ENCODE results near the gene DNMT1. TPM values are rescaled to one million over a fixed set of nuclear protein-coding genes. Genes with fewer than 3 reads are reported as not detected.

Gene DNMT1
- total RNA-seq, 4 donors from 2014 or later: 20.8 to 51.4 (median 34.8) TPM

DNA sequence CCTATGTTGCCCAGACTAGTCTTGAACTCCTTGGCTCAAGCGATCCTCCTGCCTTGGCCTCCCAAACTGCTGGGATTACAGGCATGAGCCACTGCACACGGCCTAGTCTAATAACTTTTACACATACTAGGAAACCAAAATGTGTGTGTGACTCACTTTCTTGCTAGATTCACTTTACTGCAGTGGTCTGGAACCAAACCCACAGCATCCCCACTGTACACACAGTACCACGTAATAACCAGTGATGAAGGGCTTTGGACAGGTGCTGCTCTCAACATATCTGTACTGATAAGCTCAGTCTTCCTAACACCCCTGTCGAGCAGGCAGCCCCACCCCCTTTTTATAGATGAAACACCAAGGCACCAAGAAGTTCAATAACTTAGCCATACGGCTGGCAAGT lies 5.1 kb downstream of the DNMT1 start:
- Histone ChIP-seq H3K27me3 (no peaks in the 10 kb centered on the region), H3K4me3 (no peak overlapping the region), H3K27ac (replicated peaks in 1 of 4) (no peak overlapping the region), H3K9me3 (no peaks in the 10 kb centered on the region), H3K36me3 (peaks cover 0 to 24% (median 22%) of the 10 kb centered on the region in 4 donors), H3K4me1 (peaks cover 17 to 30% (median 23%) of the 10 kb centered on the region in 4 donors)
- DNase-seq (ENCODE audit: extremely low spot score): no peak
- intact Hi-C loops (cut with DNase I): loop anchor here (5.0 kb wide), 1 partner anchor 58 kb away; no protein-coding TSS in a partner anchor
- 85% methylated on average over 5 of the region's 5 CpGs for WGBS
- no peak for TF ChIP-seq EP300 (IDR thresholded peaks at IDR 0.05)
- no peak for TF ChIP-seq POLR2A (IDR thresholded peaks at IDR 0.05; ENCODE audit: low read depth)
- TF ChIP-seq POLR2AphosphoS5 (IDR thresholded peaks at IDR 0.05): no peak
- TF ChIP-seq, protein P1, sequence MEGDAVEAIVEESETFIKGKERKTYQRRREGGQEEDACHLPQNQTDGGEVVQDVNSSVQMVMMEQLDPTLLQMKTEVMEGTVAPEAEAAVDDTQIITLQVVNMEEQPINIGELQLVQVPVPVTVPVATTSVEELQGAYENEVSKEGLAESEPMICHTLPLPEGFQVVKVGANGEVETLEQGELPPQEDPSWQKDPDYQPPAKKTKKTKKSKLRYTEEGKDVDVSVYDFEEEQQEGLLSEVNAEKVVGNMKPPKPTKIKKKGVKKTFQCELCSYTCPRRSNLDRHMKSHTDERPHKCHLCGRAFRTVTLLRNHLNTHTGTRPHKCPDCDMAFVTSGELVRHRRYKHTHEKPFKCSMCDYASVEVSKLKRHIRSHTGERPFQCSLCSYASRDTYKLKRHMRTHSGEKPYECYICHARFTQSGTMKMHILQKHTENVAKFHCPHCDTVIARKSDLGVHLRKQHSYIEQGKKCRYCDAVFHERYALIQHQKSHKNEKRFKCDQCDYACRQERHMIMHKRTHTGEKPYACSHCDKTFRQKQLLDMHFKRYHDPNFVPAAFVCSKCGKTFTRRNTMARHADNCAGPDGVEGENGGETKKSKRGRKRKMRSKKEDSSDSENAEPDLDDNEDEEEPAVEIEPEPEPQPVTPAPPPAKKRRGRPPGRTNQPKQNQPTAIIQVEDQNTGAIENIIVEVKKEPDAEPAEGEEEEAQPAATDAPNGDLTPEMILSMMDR (IDR thresholded peaks at IDR 0.05): no peak

- Histone ChIP-seq H3K9me3 (no peaks in the 10 kb centered on the region), H3K4me1 (peaks cover 4 to 14% (median 6%) of the 10 kb centered on the region in 4 donors), H3K27me3 (no peaks in the 10 kb centered on the region), H3K4me3 (no peak overlapping the region), H3K27ac (replicated peaks in 1 of 4) (no peak overlapping the region), H3K36me3 (peaks cover 0 to 33% (median 32%) of the 10 kb centered on the region in 4 donors)
- intact Hi-C loops (cut with DNase I): no loop called here
- TF ChIP-seq POLR2AphosphoS5 (IDR thresholded peaks at IDR 0.05): no peak
- 86% methylated on average over 8 of the region's 11 CpGs for WGBS
- no peak for DNase-seq (ENCODE audit: extremely low spot score)
These were observed 7.4 kb downstream of the DNMT1 start for GRCh38 chr19:10187315-10187714.

DNA sequence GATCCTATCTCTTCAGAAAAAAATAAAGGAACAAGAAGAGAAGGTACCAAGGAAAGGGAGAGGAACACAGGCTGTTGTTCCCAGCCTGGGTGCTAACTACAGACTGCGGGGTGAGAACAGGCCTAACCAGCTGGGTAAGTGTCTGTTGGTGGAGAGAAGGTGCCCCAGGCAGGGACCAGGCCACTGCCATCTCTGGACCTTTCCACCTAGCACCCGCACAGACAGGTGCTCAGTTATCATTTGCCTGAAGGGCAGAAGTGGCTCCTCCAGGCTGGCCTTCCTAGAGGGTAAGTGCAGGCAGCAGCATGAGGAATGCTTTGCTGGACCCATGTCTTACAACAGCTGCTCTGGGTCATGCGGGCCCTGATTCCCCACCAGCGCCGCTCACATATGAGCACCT lies 10.1 kb downstream of the DNMT1 start:
- no peaks in the 10 kb centered on the region for H3K4me1 ChIP-seq
- H3K4me3 ChIP-seq: no peak overlapping the region
- WGBS: 100% methylated on average over 5 of the region's 5 CpGs
- intact Hi-C loops (cut with DNase I): no loop called here
- peaks cover 17 to 54% (median 46%) of the 10 kb centered on the region in 4 donors for H3K36me3 ChIP-seq
- no peak for TF ChIP-seq EP300 (IDR thresholded peaks at IDR 0.05)
- TF ChIP-seq, protein P1 (IDR thresholded peaks at IDR 0.05): no peak
- no peak for TF ChIP-seq POLR2AphosphoS5 (IDR thresholded peaks at IDR 0.05)
- TF ChIP-seq POLR2A (IDR thresholded peaks at IDR 0.05; ENCODE audit: low read depth): no peak
- H3K27me3 ChIP-seq: no peaks in the 10 kb centered on the region
- no peak overlapping the region for H3K27ac ChIP-seq (replicated peaks in 1 of 4)
- H3K9me3 ChIP-seq: no peaks in the 10 kb centered on the region
- DNase-seq (ENCODE audit: extremely low spot score): no peak

DNA sequence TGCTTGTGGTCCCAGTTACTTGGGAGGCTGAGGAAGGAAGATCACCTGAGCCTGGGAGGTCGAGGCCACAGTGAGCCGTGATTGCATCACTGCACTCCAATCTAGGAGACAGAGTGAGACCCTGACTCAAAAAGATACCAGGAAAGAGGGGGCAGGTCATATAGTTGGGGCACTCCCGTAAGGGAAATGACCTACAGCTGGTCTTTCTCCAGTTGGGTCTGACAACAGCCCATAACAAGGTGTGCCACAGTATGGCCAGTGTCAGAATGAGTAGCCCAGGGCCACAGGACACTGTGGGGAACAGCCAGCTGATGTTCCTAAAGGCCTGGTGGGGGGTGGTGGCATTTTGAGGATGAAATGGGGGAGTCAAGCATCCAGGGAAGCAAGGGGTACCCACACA lies 10.8 kb downstream of the DNMT1 start:
- TF ChIP-seq EP300 (IDR thresholded peaks at IDR 0.05) (no peak), POLR2A (IDR thresholded peaks at IDR 0.05; ENCODE audit: low read depth) (no peak), POLR2AphosphoS5 (IDR thresholded peaks at IDR 0.05) (no peak)
- TF ChIP-seq, protein P1 (IDR thresholded peaks at IDR 0.05): no peak
- H3K27ac ChIP-seq (replicated peaks in 1 of 4): no peak overlapping the region
- no peaks in the 10 kb centered on the region for H3K27me3 ChIP-seq
- H3K4me1 ChIP-seq: no peaks in the 10 kb centered on the region
- H3K36me3 ChIP-seq: peaks cover 22 to 61% (median 53%) of the 10 kb centered on the region in 4 donors
- 84% methylated on average over 3 of the region's 3 CpGs for WGBS
- DNase-seq (ENCODE audit: extremely low spot score): no peak
- intact Hi-C loops (cut with DNase I): no loop called here
- H3K9me3 ChIP-seq: no peaks in the 10 kb centered on the region
- H3K4me3 ChIP-seq: no peak overlapping the region

GRCh38 chr19:10182847-10183246 lies 11.9 kb downstream of the DNMT1 start:
- intact Hi-C loops (cut with DNase I): no loop called here
- DNase-seq (ENCODE audit: extremely low spot score): no peak
- H3K36me3 ChIP-seq: peaks cover 22 to 72% (median 63%) of the 10 kb centered on the region in 4 donors

More at GRCh38 chr19:10182847-10183246, 11.9 kb downstream of the DNMT1 start:
- Histone ChIP-seq H3K27me3 (no peaks in the 10 kb centered on the region), H3K9me3 (no peaks in the 10 kb centered on the region), H3K27ac (replicated peaks in 1 of 4) (no peak overlapping the region), H3K4me3 (no peak overlapping the region), H3K4me1 (no peaks in the 10 kb centered on the region)
- no peak for TF ChIP-seq POLR2AphosphoS5 (IDR thresholded peaks at IDR 0.05)
- TF ChIP-seq, protein P1 (IDR thresholded peaks at IDR 0.05): no peak
- whole genome bisulfite sequencing: 84% methylated on average over 10 of the region's 10 CpGs
